Sigmoid colon (tissue), 4 donors: ENCODE results near the gene C11orf68.

ENCODE experiments used
- EP300 ChIP-seq, 4 donors: sonication (generic); formaldehyde crosslinking; IDR thresholded peaks; one replicate each; pipeline ENCODE4 v1.6.1; 2017; ENCODE audit warnings: antibody characterized with exemption in 4 of 4
- POLR2A ChIP-seq, 2 donors: fragments of 450-650 bp; IDR thresholded peaks; one replicate each; pipeline ENCODE4 v1.6.1; 2016; ENCODE audit warnings: antibody characterized with exemption in 2 of 2, mild to moderate bottlenecking in 2 of 2, moderate library complexity in 2 of 2
- POLR2AphosphoS5 ChIP-seq, 4 donors: sonication (generic); formaldehyde crosslinking; IDR thresholded peaks; one replicate each; pipeline ENCODE4 v1.6.1; 2017; ENCODE audit warnings: antibody characterized with exemption in 4 of 4
- TF ChIP-seq, protein P1 (sequence below), 4 experiments: fragments of 450-650 bp in 3 of 4; fragments of 200-600 bp in 1 of 4; IDR thresholded peaks; one replicate each; pipeline ENCODE4 v1.5.1; 2016 to 2019; ENCODE audit warnings: antibody characterized with exemption in 4 of 4, mild to moderate bottlenecking in 3 of 4, moderate library complexity in 2 of 4

DNA sequence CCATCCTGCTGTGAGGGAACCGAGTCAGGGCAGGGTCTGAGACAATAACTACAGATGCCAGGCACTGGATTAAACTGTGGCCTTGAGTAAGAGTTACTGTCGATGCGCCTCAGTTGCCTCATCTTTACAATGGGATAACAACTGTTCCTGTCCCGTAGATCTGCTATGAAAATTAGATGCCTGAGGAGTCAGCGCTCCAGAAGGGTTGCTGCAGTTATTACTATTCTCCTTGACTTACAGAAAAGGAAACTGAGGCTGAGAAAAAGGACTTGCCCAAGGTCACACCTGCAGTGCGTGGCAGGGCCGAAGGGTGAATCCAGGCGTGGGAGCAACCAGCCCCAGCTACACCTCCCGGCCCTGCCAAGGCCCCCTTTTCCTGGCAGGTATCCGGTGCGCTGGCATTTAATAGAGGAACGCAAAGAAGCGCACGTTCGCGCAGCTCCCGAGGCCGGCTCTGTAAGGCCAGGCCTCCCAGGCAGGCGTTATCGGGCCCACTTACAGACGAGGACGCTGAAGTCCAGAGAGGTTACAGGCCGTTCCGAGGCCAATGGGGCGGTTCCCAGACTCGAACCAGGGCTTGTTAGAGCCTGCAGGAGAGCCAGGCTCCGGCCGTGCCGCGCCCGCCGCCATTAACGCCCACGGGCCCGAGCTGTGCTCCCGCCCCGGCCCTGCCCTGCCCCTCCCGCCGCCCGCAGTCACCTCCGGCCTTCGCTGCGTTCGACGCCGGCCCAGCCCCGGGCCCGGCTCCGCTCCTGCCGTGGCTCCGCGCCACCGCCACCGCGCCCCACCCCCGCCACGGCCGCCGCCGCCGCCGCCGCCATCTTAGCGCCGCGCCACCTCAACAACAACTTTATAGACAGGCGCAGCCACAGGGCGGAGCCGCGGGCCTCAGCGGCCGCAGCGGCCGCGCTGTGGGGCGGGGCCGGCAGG, at the start of gene C11orf68:
- no peak for TF ChIP-seq EP300 (IDR thresholded peaks at IDR 0.05)
- TF ChIP-seq, protein P1, sequence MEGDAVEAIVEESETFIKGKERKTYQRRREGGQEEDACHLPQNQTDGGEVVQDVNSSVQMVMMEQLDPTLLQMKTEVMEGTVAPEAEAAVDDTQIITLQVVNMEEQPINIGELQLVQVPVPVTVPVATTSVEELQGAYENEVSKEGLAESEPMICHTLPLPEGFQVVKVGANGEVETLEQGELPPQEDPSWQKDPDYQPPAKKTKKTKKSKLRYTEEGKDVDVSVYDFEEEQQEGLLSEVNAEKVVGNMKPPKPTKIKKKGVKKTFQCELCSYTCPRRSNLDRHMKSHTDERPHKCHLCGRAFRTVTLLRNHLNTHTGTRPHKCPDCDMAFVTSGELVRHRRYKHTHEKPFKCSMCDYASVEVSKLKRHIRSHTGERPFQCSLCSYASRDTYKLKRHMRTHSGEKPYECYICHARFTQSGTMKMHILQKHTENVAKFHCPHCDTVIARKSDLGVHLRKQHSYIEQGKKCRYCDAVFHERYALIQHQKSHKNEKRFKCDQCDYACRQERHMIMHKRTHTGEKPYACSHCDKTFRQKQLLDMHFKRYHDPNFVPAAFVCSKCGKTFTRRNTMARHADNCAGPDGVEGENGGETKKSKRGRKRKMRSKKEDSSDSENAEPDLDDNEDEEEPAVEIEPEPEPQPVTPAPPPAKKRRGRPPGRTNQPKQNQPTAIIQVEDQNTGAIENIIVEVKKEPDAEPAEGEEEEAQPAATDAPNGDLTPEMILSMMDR (IDR thresholded peaks at IDR 0.05), result no peak
- no peak for TF ChIP-seq POLR2A (IDR thresholded peaks at IDR 0.05)
- TF ChIP-seq POLR2AphosphoS5 (IDR thresholded peaks at IDR 0.05), result peak; percentile 61 to 76 (median 64)
